Breast epithelium (tissue), 4 donors: ENCODE data around the gene ANKRD11. TPM values are rescaled to one million over a fixed set of nuclear protein-coding genes. Genes with fewer than 3 reads are reported as not detected.
A peak's percentile ranks its signal among the peaks of the same experiment; 100 is the strongest.
"Not testable (repeated sequence)": the region's sequence is repeated elsewhere in the genome, so short reads cannot be mapped to it uniquely, and the experiment has no call there.

Experiments
- DNase-seq, 2 donors: peaks; one replicate each; pipeline ENCODE4 v3.0.0-alpha.2; 2019; ENCODE audit warnings: low spot score in 2 of 2
- H3K27ac ChIP-seq, 2 donors: fragments of 200-600 bp; sonication (generic) in 1 of 2; one replicate each; pipeline ENCODE4 v1.5.1; 2016 to 2019; ENCODE audit warnings: mild to moderate bottlenecking in 1 of 2
- H3K27me3 ChIP-seq, 2 donors: fragments of 200-600 bp; sonication (generic) in 1 of 2; one replicate each; pipeline versions ENCODE4 v1.5.1 to v1.6.0; 2017 to 2019; ENCODE audit warnings: control low read depth in 1 of 2, mild to moderate bottlenecking in 1 of 2
- H3K36me3 ChIP-seq: fragments of 200-600 bp; one replicate; pipeline ENCODE4 v1.5.1; 2019
- H3K4me1 ChIP-seq, 2 donors: fragments of 200-600 bp; sonication (generic); one replicate each; pipeline ENCODE4 v1.5.1; 2016 to 2019; ENCODE audit warnings: control low read depth in 1 of 2
- H3K4me3 ChIP-seq, 3 donors: fragments of 200-600 bp; sonication (generic); 1 replicate in 2 of 3; 2 replicates in 1 of 3; pipeline ENCODE4 v1.5.1; 2016 to 2019; ENCODE audit warnings: mild to moderate bottlenecking in 3 of 3, moderate library complexity in 2 of 3
- H3K9me3 ChIP-seq, 2 donors: fragments of 200-600 bp; sonication (generic) in 1 of 2; one replicate each; pipeline ENCODE4 v1.5.1; 2016 to 2019; ENCODE audit warnings: control low read depth in 1 of 2
- CTCF ChIP-seq, 3 donors: fragments of 450-650 bp; IDR thresholded peaks; one replicate each; pipeline ENCODE4 v1.5.1; 2016 to 2017; ENCODE audit warnings: antibody characterized with exemption in 3 of 3, mild to moderate bottlenecking in 3 of 3, moderate library complexity in 3 of 3
- POLR2A ChIP-seq: fragments of 450-650 bp; IDR thresholded peaks from one replicate; pipeline ENCODE4 v1.6.1; 2016; ENCODE audit warnings: antibody characterized with exemption, mild to moderate bottlenecking, moderate library complexity
- POLR2AphosphoS5 ChIP-seq, 3 donors: sonication (generic); formaldehyde crosslinking; IDR thresholded peaks; one replicate each; pipeline ENCODE4 v1.6.1; 2017; ENCODE audit warnings: antibody characterized with exemption in 3 of 3
- intact Hi-C: fragments of 100-400 bp; cut with DNase I; formaldehyde crosslinking; loops from one replicate; pipeline ENCODE4 v1.15.1; 2023; ENCODE audit warnings: low total_unique reads
- total RNA-seq, 3 donors: library from RNA; depleted of rRNA; stranded (reverse); fragments of >200 nt; gene quantifications; one replicate each; pipeline ENCODE4 v1.1.0, GENCODE V29; 2016

The ANKRD11 gene
- total RNA-seq, 3 donors from 2014 or later: 64.0 to 79.0 (median 69.2) TPM

DNA sequence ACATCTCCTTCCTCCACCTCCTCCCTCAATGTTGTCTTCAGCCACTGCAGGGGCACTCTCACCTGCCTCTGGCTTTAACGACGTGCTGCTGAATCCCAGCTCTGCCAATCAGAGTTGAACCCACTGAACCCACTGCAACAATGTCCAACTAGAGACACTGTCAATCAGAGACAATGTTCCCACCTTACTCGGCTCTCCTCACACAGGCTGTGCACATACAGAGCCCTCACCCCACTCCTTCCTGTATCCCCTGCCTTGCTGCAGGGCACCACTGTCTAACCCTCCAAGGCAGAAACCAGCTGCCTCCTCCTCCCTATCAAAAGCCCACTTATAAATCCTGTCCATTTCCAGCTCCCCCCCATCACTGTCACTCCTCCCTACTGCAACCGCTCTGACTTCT is 58.7 kb downstream of the ANKRD11 start:
- intact Hi-C loops: no loop called here
- no peak overlapping the region for H3K27ac ChIP-seq
- H3K4me3 ChIP-seq: no peak overlapping the region
- no peak for DNase-seq
- H3K36me3 ChIP-seq: no peaks in the 10 kb centered on the region
- TF ChIP-seq POLR2AphosphoS5 (IDR thresholded peaks at IDR 0.05): no peak
- no peak for TF ChIP-seq CTCF (IDR thresholded peaks at IDR 0.05)
- no peak for TF ChIP-seq POLR2A
- no peaks in the 10 kb centered on the region for H3K9me3 ChIP-seq
- peaks cover 0 to 5% of the 10 kb centered on the region in 2 donors for H3K4me1 ChIP-seq
- no peaks in the 10 kb centered on the region for H3K27me3 ChIP-seq

GRCh38 chr16:89431158-89431584 is 59.2 kb downstream of the ANKRD11 start:
- Histone ChIP-seq H3K27ac (no peak overlapping the region), H3K36me3 (no peaks in the 10 kb centered on the region), H3K9me3 (no peaks in the 10 kb centered on the region), H3K27me3 (no peaks in the 10 kb centered on the region), H3K4me1 (peaks cover 0 to 5% of the 10 kb centered on the region in 2 donors), H3K4me3 (peak overlapping the region in 1 of 3 donors; percentile 1)
- DNase-seq: peak in 1 of 2 donors; percentile 57
- intact Hi-C loops: no loop called here
- TF ChIP-seq CTCF (IDR thresholded peaks at IDR 0.05) (no peak), POLR2A (no peak), POLR2AphosphoS5 (IDR thresholded peaks at IDR 0.05) (no peak)

- H3K27ac ChIP-seq: no peak overlapping the region
- intact Hi-C loops: no loop called here
- no peaks in the 10 kb centered on the region for H3K36me3 ChIP-seq
- DNase-seq: no peak
- TF ChIP-seq POLR2A (no peak), CTCF (IDR thresholded peaks at IDR 0.05) (no peak), POLR2AphosphoS5 (IDR thresholded peaks at IDR 0.05) (no peak)
- peaks cover 0 to 5% of the 10 kb centered on the region in 2 donors for H3K4me1 ChIP-seq
- H3K9me3 ChIP-seq: no peaks in the 10 kb centered on the region
- H3K27me3 ChIP-seq: no peaks in the 10 kb centered on the region
- H3K4me3 ChIP-seq: peak overlapping the region in 1 of 3 donors; percentile 1
Measured at GRCh38 chr16:89430436-89431157, 59.8 kb downstream of the ANKRD11 start.

GRCh38 chr16:89428605-89429004 is 61.8 kb downstream of the ANKRD11 start:
- H3K27ac ChIP-seq, H3K36me3 ChIP-seq, H3K9me3 ChIP-seq, H3K4me3 ChIP-seq, intact Hi-C loops, H3K4me1 ChIP-seq, H3K27me3 ChIP-seq, DNase-seq: not testable (repeated sequence)

DNA sequence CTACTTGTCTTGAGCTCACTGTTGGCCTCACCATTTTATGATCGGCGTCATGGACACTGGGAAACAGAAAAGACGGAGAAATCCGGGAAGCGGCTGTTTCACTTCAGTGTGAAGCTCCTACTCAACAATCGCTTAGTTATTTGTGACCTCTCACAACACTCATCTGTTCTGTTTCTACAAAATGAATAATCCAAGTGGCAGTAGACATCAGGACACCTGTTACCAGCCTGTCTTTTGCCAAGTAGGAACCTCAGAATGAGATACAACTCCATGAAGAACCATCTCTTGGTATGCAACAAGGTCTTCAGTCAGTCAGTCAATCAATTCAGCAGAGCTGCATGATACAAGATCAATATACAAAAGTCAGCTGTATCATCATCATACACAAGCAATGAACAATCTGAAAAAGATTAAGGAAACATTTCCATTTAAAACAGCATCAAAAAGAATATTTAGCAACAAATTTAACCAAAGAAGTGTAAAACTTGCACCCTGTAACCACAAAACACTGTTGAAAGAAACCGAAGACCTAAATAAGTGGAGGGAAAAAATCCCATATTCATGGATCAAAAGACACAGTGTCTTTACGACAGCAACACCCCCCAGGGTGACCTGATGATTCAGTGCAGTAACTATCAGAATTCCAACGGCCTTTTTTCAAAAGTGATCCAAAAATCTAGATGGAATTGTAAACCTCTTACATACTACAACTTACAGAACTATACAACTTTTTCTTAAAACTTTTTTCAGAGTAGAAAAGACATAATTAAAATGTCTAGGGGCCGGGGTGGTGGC is 63.4 kb downstream of the ANKRD11 start:
- Histone ChIP-seq H3K36me3 (no peaks in the 10 kb centered on the region), H3K9me3 (no peaks in the 10 kb centered on the region), H3K4me1 (peaks cover 0 to 5% of the 10 kb centered on the region in 2 donors), H3K27me3 (no peaks in the 10 kb centered on the region), H3K4me3 (no peak overlapping the region), H3K27ac (no peak overlapping the region)
- intact Hi-C loops: no loop called here
- TF ChIP-seq POLR2AphosphoS5 (IDR thresholded peaks at IDR 0.05): no peak
- TF ChIP-seq POLR2A: no peak
- no peak for TF ChIP-seq CTCF (IDR thresholded peaks at IDR 0.05)
- DNase-seq: no peak
